Ovary (tissue), 3 donors: ENCODE measurements around the gene TCEA2.

Source experiments
- CTCF ChIP-seq, 3 donors: fragments of 450-650 bp in 2 of 3; fragments of 200-600 bp in 1 of 3; IDR thresholded peaks; one replicate each; pipeline versions ENCODE4 v1.5.1 to v1.8.0; 2016 to 2022; ENCODE audit warnings: antibody characterized with exemption in 3 of 3, mild to moderate bottlenecking in 1 of 3
- EP300 ChIP-seq: sonication (generic); formaldehyde crosslinking; IDR thresholded peaks from one replicate; pipeline ENCODE4 v1.6.1; 2017; ENCODE audit warnings: antibody characterized with exemption
- POLR2A ChIP-seq: fragments of 450-650 bp; IDR thresholded peaks from one replicate; pipeline ENCODE4 v1.6.1; 2017; ENCODE audit warnings: antibody characterized with exemption, mild to moderate bottlenecking, moderate library complexity
- donor health status: DM: no; HTN: no; CAD: no.

GRCh38 chr20:64069614-64070243 lies 6.7 kb downstream of the TCEA2 start:
- TF ChIP-seq CTCF (IDR thresholded peaks at IDR 0.05), result no peak
- no peak for TF ChIP-seq POLR2A
- no peak for TF ChIP-seq EP300
